Right forelimb (tissue), 1 donor: ENCODE data around the gene COPS2.
"Not testable (repeated sequence)": the region's sequence is repeated elsewhere in the genome, so short reads cannot be mapped to it uniquely, and the experiment has no call there.

Source experiments
- DNase-seq: peaks from one replicate; pipeline ENCODE4 v3.0.0-alpha.2; 2018

The COPS2 gene

GRCh38 chr15:49155110-49155833, at the start of gene COPS2:
Gene COPS2 (minus strand): TSS chr15:49155599. CDS start chr15:49155578, 21 bp downstream.
- DNase-seq, result peak; percentile 93

- DNase-seq, result no peak
Observed at GRCh38 chr15:49200347-49200746, 44.9 kb upstream of the COPS2 start.

GRCh38 chr15:49199666-49200065, 44.3 kb upstream of the COPS2 start:
- DNase-seq, result no peak

- DNase-seq, result no peak
Observed at GRCh38 chr15:49196856-49197255, 41.5 kb upstream of the COPS2 start.

- DNase-seq, result no peak
Observed at GRCh38 chr15:49191892-49192291, 36.5 kb upstream of the COPS2 start.

- no peak for DNase-seq
Observed at GRCh38 chr15:49190586-49190985, 35.2 kb upstream of the COPS2 start.

GRCh38 chr15:49189631-49190030, 34.2 kb upstream of the COPS2 start:
- no peak for DNase-seq

GRCh38 chr15:49188933-49189332, 33.5 kb upstream of the COPS2 start:
- DNase-seq, result no peak

GRCh38 chr15:49187549-49188245, 32.3 kb upstream of the COPS2 start:
- no peak for DNase-seq

- no peak for DNase-seq
Observed at GRCh38 chr15:49185473-49185872, 30.1 kb upstream of the COPS2 start.

GRCh38 chr15:49183741-49184140, 28.3 kb upstream of the COPS2 start:
- not testable (repeated sequence) for DNase-seq

- no peak for DNase-seq
Observed at GRCh38 chr15:49182128-49182527, 26.7 kb upstream of the COPS2 start.

GRCh38 chr15:49179433-49180190, 24.2 kb upstream of the COPS2 start:
- DNase-seq, result no peak

- no peak for DNase-seq
Observed at GRCh38 chr15:49178497-49178896, 23.1 kb upstream of the COPS2 start.

GRCh38 chr15:49175582-49176397, 20.4 kb upstream of the COPS2 start:
- not testable (repeated sequence) for DNase-seq

GRCh38 chr15:49174902-49175301, 19.5 kb upstream of the COPS2 start:
- no peak for DNase-seq

- no peak for DNase-seq
Observed at GRCh38 chr15:49171790-49172189, 16.4 kb upstream of the COPS2 start.

GRCh38 chr15:49169880-49170597, 14.6 kb upstream of the COPS2 start, which contains the start of gene GALK2:
Gene GALK2 (plus strand): TSS chr15:49170247. CDS start chr15:49170323, 76 bp downstream.
- peak; percentile 82 for DNase-seq

GRCh38 chr15:49168016-49168415, 12.6 kb upstream of the COPS2 start:
- DNase-seq, result no peak

- DNase-seq, result no peak
Observed at GRCh38 chr15:49164865-49165264, 9.5 kb upstream of the COPS2 start.

GRCh38 chr15:49163678-49164077, 8.3 kb upstream of the COPS2 start:
- DNase-seq, result no peak
